Endothelial cell of coronary artery (primary cell): ENCODE data around the gene IQCB1. TPM values are rescaled to one million over a fixed set of nuclear protein-coding genes. Genes with fewer than 3 reads are reported as not detected.

Source experiments
- total RNA-seq: library from RNA; depleted of rRNA; stranded (reverse); fragments of >200 nt; gene quantifications from 2 replicates; pipeline ENCODE4 v1.2.3, GENCODE V29; 2014

The IQCB1 gene, protein sequence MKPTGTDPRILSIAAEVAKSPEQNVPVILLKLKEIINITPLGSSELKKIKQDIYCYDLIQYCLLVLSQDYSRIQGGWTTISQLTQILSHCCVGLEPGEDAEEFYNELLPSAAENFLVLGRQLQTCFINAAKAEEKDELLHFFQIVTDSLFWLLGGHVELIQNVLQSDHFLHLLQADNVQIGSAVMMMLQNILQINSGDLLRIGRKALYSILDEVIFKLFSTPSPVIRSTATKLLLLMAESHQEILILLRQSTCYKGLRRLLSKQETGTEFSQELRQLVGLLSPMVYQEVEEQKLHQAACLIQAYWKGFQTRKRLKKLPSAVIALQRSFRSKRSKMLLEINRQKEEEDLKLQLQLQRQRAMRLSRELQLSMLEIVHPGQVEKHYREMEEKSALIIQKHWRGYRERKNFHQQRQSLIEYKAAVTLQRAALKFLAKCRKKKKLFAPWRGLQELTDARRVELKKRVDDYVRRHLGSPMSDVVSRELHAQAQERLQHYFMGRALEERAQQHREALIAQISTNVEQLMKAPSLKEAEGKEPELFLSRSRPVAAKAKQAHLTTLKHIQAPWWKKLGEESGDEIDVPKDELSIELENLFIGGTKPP
- 13.5 and 18.6 TPM in 2 replicates for total RNA-seq

GRCh38 chr3:121834671-121835464 lies at the start of gene IQCB1, which contains the start of gene EAF2:
Gene IQCB1 (minus strand): TSS chr3:121835060. CDS start chr3:121828960, 6,100 bp downstream.
Gene EAF2 (plus strand): TSS chr3:121835209. CDS start chr3:121835286, 77 bp downstream.

DNA sequence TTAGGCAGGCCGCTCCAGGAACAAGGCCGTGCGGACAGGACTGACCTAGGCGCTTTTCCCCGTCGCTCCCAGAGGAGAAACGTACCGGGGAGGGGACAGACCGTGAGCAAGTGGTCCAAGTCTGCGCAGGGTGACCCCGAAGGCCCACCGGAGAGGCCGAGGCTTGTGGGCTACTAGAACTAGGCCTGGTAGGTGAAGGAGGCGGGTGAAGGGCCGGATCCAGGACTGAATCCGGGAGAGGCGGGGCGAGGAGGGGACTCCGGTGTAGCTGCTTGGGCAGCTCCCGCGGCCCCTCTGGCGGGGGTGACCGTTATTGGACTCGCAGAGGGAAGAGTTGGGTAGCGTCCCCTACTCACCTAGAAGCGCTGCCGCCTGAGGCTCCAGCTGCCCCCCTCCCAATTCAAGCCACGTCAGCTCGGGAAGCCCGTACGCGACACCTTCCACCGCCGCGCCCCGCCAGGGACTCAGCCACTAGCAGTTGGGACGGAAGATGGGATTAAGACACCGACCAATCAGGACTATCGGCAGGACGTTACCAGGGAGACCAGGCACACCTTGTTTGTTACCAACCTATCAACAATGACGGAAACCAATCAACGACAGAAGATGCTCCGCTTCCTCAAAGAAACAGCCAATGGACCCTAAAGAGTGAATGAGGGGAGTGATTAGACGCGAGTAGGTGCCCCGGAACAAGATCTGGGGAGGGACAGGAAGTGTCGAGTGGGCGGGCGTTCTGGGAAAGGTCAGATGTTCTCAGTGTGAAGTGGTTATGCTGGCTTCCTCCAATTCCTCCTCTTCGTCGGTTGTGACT lies 85.4 kb downstream of the IQCB1 start, which contains the start of gene GOLGB1:
GOLGB1 (minus strand) TSS at position 466 of the 811 bp plus-strand sequence. CDS start 18,770 bp downstream, outside the sequence.

Other genes with a start within 250 kb of the IQCB1 start
- not detected in 2 replicates for gene FBXO40, start 241.7 kb downstream of the IQCB1 start, total RNA-seq
- 53.7 and 65.9 TPM in 2 replicates for gene HCLS1, start 174.2 kb downstream of the IQCB1 start, total RNA-seq
- 46.2 TPM in 2 replicates for gene GOLGB1, start 85.3 kb downstream of the IQCB1 start, total RNA-seq
- gene EAF2, start 149 bp upstream of the IQCB1 start, total RNA-seq, result 2.0 and 3.1 TPM in 2 replicates
- gene SLC15A2, start 59.3 kb upstream of the IQCB1 start, total RNA-seq, result 0.09 and 0.75 TPM in 2 replicates
- not detected in 2 replicates for gene ILDR1, start 187.2 kb upstream of the IQCB1 start, total RNA-seq
- under 0.01 TPM in 1 of 2 replicates, not detected in the other for gene CD86, start 220.3 kb upstream of the IQCB1 start, total RNA-seq